C4-2B (cell line): ENCODE results near the gene HOXA5.

Experiments
- H3K27ac ChIP-seq: fragments of 450-650 bp; 2 replicates; pipeline ENCODE4 v1.5.1; 2017
- ZFX ChIP-seq: fragments of 450-650 bp; IDR thresholded peaks from 2 replicates; pipeline ENCODE4 v1.6.1; 2017
- TF ChIP-seq, protein P1 (sequence below): fragments of 450-650 bp; conservative IDR thresholded peaks from 2 replicates; pipeline ENCODE4 v1.5.1; 2017; ENCODE audit warnings: mild to moderate bottlenecking

Gene HOXA5

DNA sequence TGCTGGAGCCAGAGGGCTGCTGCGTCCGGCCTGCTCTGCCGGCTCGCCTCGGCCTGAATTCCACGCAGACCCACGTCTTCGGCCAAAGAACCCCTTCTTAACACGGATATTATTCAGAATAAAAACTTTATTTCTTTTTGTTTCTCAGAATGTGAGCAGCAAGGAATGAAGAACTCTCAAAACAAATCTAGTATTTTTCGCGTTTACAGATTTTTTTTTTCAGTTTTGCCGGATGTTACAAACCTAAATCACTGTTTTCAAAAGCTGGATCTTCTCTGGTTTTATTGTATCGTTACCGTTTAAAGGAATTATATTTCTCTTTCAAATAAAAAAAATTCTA is 36.6 kb downstream of the HOXA5 start:
- H3K27ac ChIP-seq: no peak overlapping the region
- TF ChIP-seq, protein P1, sequence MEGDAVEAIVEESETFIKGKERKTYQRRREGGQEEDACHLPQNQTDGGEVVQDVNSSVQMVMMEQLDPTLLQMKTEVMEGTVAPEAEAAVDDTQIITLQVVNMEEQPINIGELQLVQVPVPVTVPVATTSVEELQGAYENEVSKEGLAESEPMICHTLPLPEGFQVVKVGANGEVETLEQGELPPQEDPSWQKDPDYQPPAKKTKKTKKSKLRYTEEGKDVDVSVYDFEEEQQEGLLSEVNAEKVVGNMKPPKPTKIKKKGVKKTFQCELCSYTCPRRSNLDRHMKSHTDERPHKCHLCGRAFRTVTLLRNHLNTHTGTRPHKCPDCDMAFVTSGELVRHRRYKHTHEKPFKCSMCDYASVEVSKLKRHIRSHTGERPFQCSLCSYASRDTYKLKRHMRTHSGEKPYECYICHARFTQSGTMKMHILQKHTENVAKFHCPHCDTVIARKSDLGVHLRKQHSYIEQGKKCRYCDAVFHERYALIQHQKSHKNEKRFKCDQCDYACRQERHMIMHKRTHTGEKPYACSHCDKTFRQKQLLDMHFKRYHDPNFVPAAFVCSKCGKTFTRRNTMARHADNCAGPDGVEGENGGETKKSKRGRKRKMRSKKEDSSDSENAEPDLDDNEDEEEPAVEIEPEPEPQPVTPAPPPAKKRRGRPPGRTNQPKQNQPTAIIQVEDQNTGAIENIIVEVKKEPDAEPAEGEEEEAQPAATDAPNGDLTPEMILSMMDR: no peak
- TF ChIP-seq ZFX: no peak

DNA sequence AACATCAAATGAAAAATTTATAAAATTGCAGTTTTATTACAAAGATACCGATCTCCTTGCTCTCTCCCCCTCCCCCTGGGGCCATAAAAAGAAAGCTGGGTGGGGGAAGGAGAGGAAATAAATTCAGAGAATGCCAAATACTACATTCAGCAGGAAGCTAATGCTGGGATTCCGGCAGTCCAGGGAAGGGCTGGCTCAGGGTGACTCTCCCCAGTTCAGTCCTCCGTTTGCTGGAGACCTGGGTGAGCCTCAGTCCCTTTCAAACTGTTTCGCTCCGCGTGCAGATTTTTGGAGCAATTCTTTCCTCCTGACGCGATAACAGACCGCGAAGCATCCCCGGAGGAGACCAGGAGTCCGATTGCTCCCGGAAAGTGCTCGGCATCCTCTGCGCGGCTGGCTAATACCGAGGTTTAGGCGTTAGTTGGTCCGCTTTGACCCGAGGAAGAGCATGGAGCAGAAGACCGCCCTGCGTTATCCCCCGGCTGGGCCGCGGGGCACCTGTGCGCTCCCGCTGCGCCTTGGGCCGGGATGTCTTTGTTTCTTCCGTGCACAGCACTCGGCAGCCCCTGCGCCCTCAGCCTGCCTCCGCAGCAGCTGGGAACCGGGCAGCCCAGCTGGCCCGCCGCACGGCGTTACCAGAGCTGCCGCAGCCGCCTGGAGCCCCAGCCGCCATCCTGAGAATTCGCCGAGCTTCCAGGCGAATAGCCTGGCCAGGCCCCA is 37.1 kb downstream of the HOXA5 start:
- no peak for TF ChIP-seq ZFX
- TF ChIP-seq, protein P1: no peak
- H3K27ac ChIP-seq: no peak overlapping the region

DNA sequence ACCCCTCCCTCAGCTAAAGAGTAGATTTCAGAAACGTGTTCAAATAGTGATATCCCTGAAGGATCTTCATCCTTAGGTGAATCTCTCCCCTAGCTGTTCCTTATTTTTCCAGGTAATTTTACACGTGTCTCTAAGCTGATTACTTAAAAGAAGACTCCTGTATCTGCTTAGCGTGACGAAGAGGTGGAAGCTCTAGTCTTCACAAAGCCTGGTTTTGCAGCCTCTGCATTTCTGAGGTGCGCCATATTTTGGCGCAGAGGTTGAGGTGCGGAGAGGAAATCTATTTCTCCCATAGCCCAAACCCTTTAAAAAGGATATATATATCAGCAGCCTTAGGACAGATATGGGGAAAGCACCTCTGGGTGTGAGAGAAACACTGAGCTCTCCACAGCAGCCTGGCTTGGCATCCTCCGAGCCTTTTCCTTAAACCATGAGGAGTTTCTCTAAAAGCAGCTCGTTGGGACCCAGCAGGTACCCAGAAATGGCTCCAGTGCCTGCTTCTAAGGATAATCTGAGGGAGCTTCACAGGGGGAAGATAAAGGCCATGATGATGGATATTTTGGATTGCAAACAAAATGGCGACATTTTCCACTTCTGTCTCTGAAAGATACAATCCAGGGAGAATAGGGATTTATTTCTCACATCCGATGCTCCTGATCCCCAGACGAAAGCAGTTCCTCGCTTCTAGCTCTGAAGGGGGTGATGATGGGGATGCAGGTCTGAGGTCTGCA is 38.0 kb downstream of the HOXA5 start:
- TF ChIP-seq, protein P1: no peak
- no peak for TF ChIP-seq ZFX

DNA sequence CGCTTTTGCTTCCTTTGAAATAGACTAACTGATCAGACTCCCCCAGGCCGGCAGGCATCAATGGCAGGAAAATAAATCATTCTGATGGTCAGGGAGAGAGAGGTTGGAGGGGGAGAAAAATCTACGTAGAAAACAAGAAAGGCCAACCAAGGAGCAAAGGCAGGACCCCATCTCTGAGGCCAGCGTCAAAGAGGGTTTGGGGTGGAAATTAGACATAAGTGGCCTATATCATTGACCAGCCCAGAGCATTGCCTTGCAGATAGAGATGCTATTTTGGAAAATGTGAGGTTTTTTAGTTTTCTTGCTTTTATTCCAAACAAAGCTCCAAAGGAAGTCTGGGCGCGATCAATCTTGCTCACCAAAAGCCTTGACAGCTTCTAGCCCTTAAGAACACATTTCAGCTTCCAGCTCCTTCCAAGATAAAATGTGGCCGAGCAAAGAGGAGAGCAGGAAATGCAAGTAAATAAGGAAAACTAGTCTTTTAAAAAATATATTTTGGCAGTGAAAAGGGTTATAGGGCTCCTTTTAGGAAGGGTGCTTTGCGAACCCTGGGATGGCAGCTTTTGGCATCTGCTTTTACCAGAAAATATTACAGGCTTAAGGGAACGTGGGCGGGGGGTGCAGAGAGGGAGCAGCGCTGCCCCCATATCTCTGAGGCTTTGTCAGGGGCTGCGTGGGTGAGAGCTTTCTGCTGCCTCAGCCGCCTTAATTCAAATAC is 39.0 kb downstream of the HOXA5 start:
- H3K27ac ChIP-seq: no peak overlapping the region
- TF ChIP-seq, protein P1: no peak

More for the DNA sequence above, 38.0 kb downstream of the HOXA5 start:
- no peak overlapping the region for H3K27ac ChIP-seq

DNA sequence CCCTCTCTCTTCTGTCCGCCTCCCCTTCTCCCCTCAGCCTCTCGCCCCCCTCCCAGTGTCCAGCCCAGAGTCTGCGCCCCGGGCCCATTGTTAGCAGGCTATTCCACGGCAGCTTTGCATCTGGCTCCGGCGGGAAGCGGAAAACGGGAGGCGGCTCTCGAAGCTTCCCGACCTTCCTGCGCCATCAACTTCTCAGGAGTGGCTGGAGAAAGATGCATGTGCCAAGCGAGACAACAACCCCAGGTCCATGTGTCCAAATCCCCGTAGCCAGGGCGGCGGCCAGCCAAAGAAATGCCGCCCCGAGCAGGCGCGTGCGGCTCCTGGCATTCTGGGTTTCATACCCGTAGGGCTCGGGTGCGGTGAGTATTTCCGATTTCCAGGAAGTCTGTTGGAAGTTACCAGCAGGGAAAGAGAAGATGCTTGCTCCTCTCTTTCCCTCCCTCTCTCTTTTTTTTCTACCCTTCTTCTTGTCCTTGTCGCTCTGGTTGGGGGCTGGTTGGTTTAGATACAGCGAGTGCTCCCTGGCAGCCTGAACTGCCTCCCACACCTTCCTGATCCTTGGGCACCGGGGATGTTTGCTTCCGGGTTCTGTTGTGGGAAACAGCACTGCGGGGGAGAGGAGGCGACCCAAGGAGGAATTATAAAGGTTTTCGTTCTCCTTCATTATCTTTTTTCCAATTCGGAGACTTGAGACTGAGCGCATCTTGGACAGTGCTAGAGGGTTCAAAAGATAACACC is 39.8 kb downstream of the HOXA5 start:
- H3K27ac ChIP-seq: no peak overlapping the region
- no peak for TF ChIP-seq ZFX
- TF ChIP-seq, protein P1: no peak

DNA sequence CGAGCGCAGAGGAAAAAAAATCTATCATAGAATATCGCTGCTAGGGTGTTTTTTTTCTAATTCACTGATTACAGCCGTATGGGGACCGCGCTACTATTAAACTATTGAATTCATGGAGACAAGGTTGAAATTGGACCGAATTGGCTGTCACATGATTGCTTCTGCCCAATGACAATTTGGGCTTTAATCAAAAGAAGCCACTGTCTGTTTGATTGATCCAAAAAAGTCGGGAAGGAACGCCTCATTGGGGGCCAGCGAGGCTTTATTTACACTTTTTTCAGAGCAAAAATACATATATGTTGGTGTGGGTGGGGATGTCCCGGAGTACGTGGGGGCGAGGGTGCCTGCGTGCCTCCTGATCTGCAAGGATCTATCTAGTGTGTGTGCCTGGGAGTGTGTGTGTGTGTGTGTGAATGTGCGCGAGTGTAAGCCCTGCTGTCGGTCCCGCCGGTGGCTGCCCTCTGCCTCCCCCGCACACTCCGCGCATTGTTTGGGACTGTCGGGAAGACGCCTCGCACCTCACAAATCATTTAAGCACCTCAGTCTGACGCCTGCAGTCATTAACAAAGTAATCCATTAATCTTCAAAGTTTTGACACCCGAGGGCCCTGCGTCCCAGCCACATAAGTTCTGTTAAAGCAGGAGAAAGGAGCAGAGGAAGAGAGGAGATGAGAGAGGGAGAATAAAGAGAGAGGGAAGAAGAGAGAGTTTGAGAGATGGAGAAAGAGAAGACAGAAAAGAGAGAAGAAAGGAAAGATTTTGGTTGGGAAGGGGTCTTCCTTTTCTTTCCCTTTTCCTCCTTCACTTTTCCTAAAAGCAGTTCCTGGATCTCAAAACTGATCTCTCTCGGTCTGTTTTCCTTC is 40.7 kb downstream of the HOXA5 start, which contains the start of gene HOXA2:
Gene HOXA2, minus strand, starts transcription at position 103 of the 862 bp plus-strand sequence. CDS start 183 bp downstream, outside the sequence.
- no peak within 1 kb of the TSS for H3K27ac ChIP-seq
- TF ChIP-seq, protein P1: no peak
- TF ChIP-seq ZFX: no peak
